K562 (cell line): ENCODE results near the gene DENND6B. TPM values are rescaled to one million over a fixed set of nuclear protein-coding genes. Genes with fewer than 3 reads are reported as not detected.

Experiments
- ATAC-seq: fragments of 200-7000 bp; cut with Tn5 transposase; 3 replicates; pipeline ENCODE4 v1.9.1; 2020; ENCODE audit warnings: moderate library complexity
- BruUV-seq: library from RNA; stranded (reverse); fragments of 400-500 nt; replicated peaks from 2 replicates; lab custom pipeline; 2021; lab: Mats Ljungman, UMichigan
- CTCF ChIA-PET: fragments of 300-600 bp; formaldehyde crosslinking; extraction: SDS; loops from one replicate; lab custom pipeline; 2021; ENCODE audit warnings: low intra/inter-chr PET ratio; lab: Yijun Ruan, JAX
- POLR2A ChIA-PET: fragments of 300-600, 350-650 bp; sonication (Branson Sonifier 250); formaldehyde crosslinking; extraction: SDS; loops from one replicate; lab custom pipeline; 2021; ENCODE audit warnings: antibody characterized with exemption, inconsistent platforms; lab: Yijun Ruan, JAX
- DNase-seq, 4 experiments: peaks; one replicate each; pipeline versions ENCODE4 v3.0.0 to v3.0.0-alpha.2; 2011 to 2018; ENCODE audit warnings: low spot score in 3 of 4, mixed read lengths in 3 of 4; ENCODE audit errors: extremely low read depth in 1 of 4
- FAIRE-seq: peaks from 2 replicates; lab custom pipeline; 2011; peaks lifted over from hg19 to GRCh38; lab: Jason Lieb, UNC
- H2AFZ ChIP-seq: 2 replicates; pipeline ENCODE4 v1.6.0; 2011; ENCODE audit warnings: low read depth, low read length, control low read depth, inconsistent platforms
- H3K27ac ChIP-seq: fragments of 200-600 bp; 3 replicates; pipeline ENCODE4 v1.8.0; 2011; ENCODE audit warnings: low read depth, mild to moderate bottlenecking, control low read depth, inconsistent platforms, low read length, moderate library complexity, mixed read lengths; ENCODE audit errors: extremely low read depth
- H3K27me3 ChIP-seq, 2 experiments: fragments of 300-600 bp in 1 of 2; 2 replicates in 1 of 2; 3 replicates in 1 of 2; pipeline versions ENCODE4 v1.6.0 to v1.8.0; 2011; ENCODE audit warnings: inconsistent platforms in 2 of 2, low read length in 2 of 2, mild to moderate bottlenecking in 1 of 2, mixed read lengths in 1 of 2, moderate library complexity in 1 of 2; ENCODE audit not compliant: control insufficient read depth in 2 of 2, insufficient read depth in 2 of 2
- H3K36me3 ChIP-seq: fragments of 300-600 bp; 3 replicates; pipeline ENCODE4 v1.8.0; 2011; ENCODE audit warnings: mild to moderate bottlenecking, low read length, inconsistent platforms; ENCODE audit not compliant: control insufficient read depth, insufficient read depth
- H3K4me1 ChIP-seq, 2 experiments: fragments of 200-600 bp in 1 of 2; replicated peaks in 1 of 2; 2 replicates in 1 of 2; 3 replicates in 1 of 2; pipeline versions ENCODE4 v1.5.1 to v1.8.0; 2011; ENCODE audit warnings: inconsistent platforms in 2 of 2, low read length in 2 of 2, mild to moderate bottlenecking in 1 of 2, mixed read lengths in 1 of 2, moderate library complexity in 1 of 2; ENCODE audit not compliant: control insufficient read depth in 2 of 2, insufficient read depth in 2 of 2
- H3K4me2 ChIP-seq: 2 replicates; pipeline ENCODE4 v1.6.1; 2011; ENCODE audit warnings: low read length, control low read depth, inconsistent platforms, mixed read lengths; ENCODE audit not compliant: insufficient read depth
- H3K4me3 ChIP-seq: fragments of 200-600 bp; sonication (generic), shearing (Covaris generic); 2 replicates; pipeline ENCODE4 v1.5.1; 2016; ENCODE audit warnings: control low read depth, inconsistent platforms
- H3K79me2 ChIP-seq: fragments of 200-600 bp; 3 replicates; pipeline ENCODE4 v1.8.0; 2011; ENCODE audit warnings: low read length, inconsistent platforms; ENCODE audit not compliant: control insufficient read depth, insufficient read depth
- H3K9ac ChIP-seq, 2 experiments: 2 replicates each; pipeline versions ENCODE4 v1.6.0 to v1.6.1; 2011; ENCODE audit warnings: low read depth in 2 of 2, low read length in 2 of 2, control low read depth in 1 of 2, inconsistent platforms in 1 of 2, mild to moderate bottlenecking in 1 of 2, mixed read lengths in 1 of 2; ENCODE audit not compliant: insufficient read depth in 1 of 2
- H3K9me1 ChIP-seq: one replicate; pipeline ENCODE4 v1.6.0; 2011; ENCODE audit warnings: inconsistent platforms, mild to moderate bottlenecking, low read length, moderate library complexity; ENCODE audit not compliant: control insufficient read depth, insufficient read depth
- H3K9me3 ChIP-seq: replicated peaks from 2 replicates; pipeline ENCODE4 v1.5.1; 2011; ENCODE audit warnings: low read depth, low read length, inconsistent platforms; ENCODE audit not compliant: control insufficient read depth, insufficient read depth
- H4K20me1 ChIP-seq: replicated peaks from 2 replicates; pipeline ENCODE4 v1.6.1; 2011; ENCODE audit warnings: low read length, inconsistent platforms, mixed read lengths; ENCODE audit not compliant: control insufficient read depth, insufficient read depth
- CBX1 ChIP-seq: sonication (generic); IDR thresholded peaks from 2 replicates; pipeline ENCODE4 v1.6.1; 2016; ENCODE audit warnings: antibody characterized with exemption, low read depth, mild to moderate bottlenecking
- CBX5 ChIP-seq: IDR thresholded peaks from 2 replicates; pipeline ENCODE4 v1.6.1; 2014; ENCODE audit warnings: low read depth, borderline replicate concordance
- CCAR2 ChIP-seq: fragments of 200-400 bp; formaldehyde crosslinking; IDR thresholded peaks from 2 replicates; pipeline ENCODE4 v1.6.1; 2017; ENCODE audit warnings: mild to moderate bottlenecking, low read depth, low read length
- CLOCK ChIP-seq: fragments of 250-450 bp; sonication (Bioruptor Pico); IDR thresholded peaks from 2 replicates; pipeline ENCODE4 v1.4.0; 2020; ENCODE audit warnings: mild to moderate bottlenecking, moderate library complexity, borderline replicate concordance
- CXXC5 ChIP-seq: fragments of 250-450 bp; sonication (Bioruptor Pico); IDR thresholded peaks from 2 replicates; pipeline ENCODE4 v1.8.0; 2022; ENCODE audit warnings: inconsistent platforms, mild to moderate bottlenecking, moderate library complexity
- HLTF ChIP-seq: fragments of 450-650 bp; IDR thresholded peaks from 2 replicates; pipeline ENCODE4 v1.6.1; 2016
- KDM4B ChIP-seq, 2 experiments: fragments of 450-650 bp in 1 of 2; sonication (generic) in 1 of 2; IDR thresholded peaks; 2 replicates each; pipeline ENCODE4 v1.6.1; 2016 to 2017; ENCODE audit warnings: borderline replicate concordance in 2 of 2, antibody characterized with exemption in 1 of 2, low read depth in 1 of 2, mild to moderate bottlenecking in 1 of 2
- MBD2 ChIP-seq: sonication (generic); IDR thresholded peaks from 2 replicates; pipeline ENCODE4 v1.6.1; 2016; ENCODE audit warnings: low read depth, borderline replicate concordance
- RBFOX2 ChIP-seq: fragments of 200-400 bp; formaldehyde crosslinking; IDR thresholded peaks from 2 replicates; pipeline ENCODE4 v1.6.1; 2017; ENCODE audit warnings: low read depth, mild to moderate bottlenecking, low read length, moderate library complexity
- ZC3H11A ChIP-seq: IDR thresholded peaks from 2 replicates; pipeline ENCODE4 v1.6.1; 2012; ENCODE audit warnings: low read depth, low read length, improper control_type of control experiment
- ZFP1 ChIP-seq: fragments of 450-650 bp; formaldehyde crosslinking; IDR thresholded peaks from 2 replicates; pipeline ENCODE4 v1.4.0; 2020; ENCODE audit warnings: mild to moderate bottlenecking, mixed read lengths
- ZFX ChIP-seq: sonication (generic); formaldehyde crosslinking; IDR thresholded peaks from 2 replicates; pipeline ENCODE4 v1.8.0; 2022; ENCODE audit warnings: mild to moderate bottlenecking, missing genetic modification reagents, moderate library complexity
- ZNF212 ChIP-seq: fragments of 450-650 bp; formaldehyde crosslinking; IDR thresholded peaks from 2 replicates; pipeline ENCODE4 v1.4.0; 2020; ENCODE audit warnings: mild to moderate bottlenecking
- ZNF324 ChIP-seq: fragments of 250-450 bp; sonication (Bioruptor Pico); IDR thresholded peaks from 2 replicates; pipeline ENCODE4 v1.4.0; 2020; ENCODE audit warnings: mild to moderate bottlenecking
- ZNF449 ChIP-seq: fragments of 250-450 bp; sonication (Bioruptor Pico); IDR thresholded peaks from 2 replicates; pipeline ENCODE4 v1.8.0; 2022; ENCODE audit warnings: moderate library complexity, mild to moderate bottlenecking, inconsistent platforms
- ZNF707 ChIP-seq: fragments of 250-450 bp; sonication (Bioruptor Pico); conservative IDR thresholded peaks from 2 replicates; pipeline ENCODE4 v1.8.0; 2022; ENCODE audit warnings: inconsistent platforms, mild to moderate bottlenecking, moderate library complexity
- WGBS: fragments of 100-300 bp; shearing (Covaris generic); methylation state at CpG from one replicate; pipeline ENCODE4 v1.1.6; 2016; ENCODE audit warnings: low coverage, mixed read lengths; ENCODE audit not compliant: insufficient coverage; ENCODE audit errors: missing lambda C conversion rate; 5-methylcytosine and 5-hydroxymethylcytosine counted together
- in situ Hi-C: fragments of 300-500 bp; cut with MboI; formaldehyde crosslinking; loops from 4 replicates; pipeline ENCODE4 v1.15.0; 2018; ENCODE audit warnings: inconsistent platforms, mixed read lengths
- intact Hi-C: fragments of 100-400 bp; cut with micrococcal nuclease; formaldehyde crosslinking; loops from 2 replicates; pipeline ENCODE4 v1.14.2; 2022
- polyA plus RNA-seq, 8 experiments: library from polyadenylated mRNA; depleted of rRNA in 4 of 8; stranded (reverse) in 5 of 8; unstranded in 3 of 8; fragments of >200 nt; fragmentation: Nextera tagmentation in 2 of 8; fragmentation: Illumina TruSeq in 1 of 8; extraction: Ambion mirVana in 2 of 8; extraction: Trizol in 1 of 8; gene quantifications; 2 replicates each; pipeline versions ENCODE4 v1.2.1 to v1.2.3, GENCODE V29; 2011 to 2014; ENCODE audit warnings: inconsistent platforms in 1 of 8, missing spikeins in 1 of 8
- total RNA-seq, 7 experiments: library from RNA; depleted of rRNA in 6 of 7; stranded (reverse); fragments of >200 nt in 6 of 7; fragmentation: Illumina TruSeq in 2 of 7; extraction: Trizol in 2 of 7; gene quantifications; 2 replicates each; pipeline versions ENCODE4 v1.2.1 to v1.2.3, GENCODE V29; 2011 to 2021; ENCODE audit warnings: low replicate concordance in 1 of 7

Gene DENND6B
- total and polyA plus RNA-seq, 9 of the 15 experiments (the other 6 are each of a cell fraction or from before 2014, with no cell fraction given) = 0.07 to 3.7 (median 1.5) TPM

GRCh38 chr22:50315289-50316113 lies 11.3 kb downstream of the DENND6B start (continued):
- TF ChIP-seq CLOCK (CRISPR knock-in tag) (no peak), ZC3H11A (no peak), HLTF (no peak), KDM4B (IDR thresholded peaks at IDR 0.05; ENCODE audit: borderline replicate concordance in 2 of 2, low read depth in 1 of 2) (no peak)

GRCh38 chr22:50314455-50315288 lies 12.1 kb downstream of the DENND6B start:
- CTCF ChIA-PET = no interaction called here
- ATAC-seq (peak; percentile 92), FAIRE-seq (peak; percentile 93), DNase-seq (peak; percentile 52 to 87 (median 60))
- in situ Hi-C loops (no loop called here), intact Hi-C loops (no loop called here)
- Histone ChIP-seq H3K4me1 (peaks cover 22 to 81% of the 10 kb centered on the region in 2 experiments; a peak in 4 of 5 replicates), H3K9ac (peak overlapping the region; percentile 23 to 88; a peak in 3 of 4 replicates), H3K4me2 (peak overlapping the region; percentile 81), H3K27ac (peak overlapping the region; percentile 64), H2AFZ (peak overlapping the region; percentile 75), H3K9me1 (no peaks in the 10 kb centered on the region), H3K79me2 (no peaks in the 10 kb centered on the region), H4K20me1 (no peaks in the 10 kb centered on the region), H3K4me3 (peak overlapping the region; percentile 7; the same call in 1 of the 2 replicates), H3K36me3 (no peaks in the 10 kb centered on the region), H3K27me3 (no peaks in the 10 kb centered on the region), H3K9me3 (no peaks in the 10 kb centered on the region)
- POLR2A ChIA-PET = no interaction called here
- BruUV-seq = no TSS peak
- WGBS = 15% methylated on average over 25 of the region's 33 CpGs
- TF ChIP-seq ZNF212 (CRISPR knock-in tag) (no peak), RBFOX2 (peak; percentile 58), MBD2 (no peak), CCAR2 (no peak), ZFX (CRISPR knock-in tag) (peak; percentile 31; the same call in 1 of the 2 replicates), CBX1 (no peak), CXXC5 (CRISPR knock-in tag) (peak; percentile 50), ZNF707 (CRISPR knock-in tag) (no peak), ZFP1 (CRISPR knock-in tag) (no peak), ZNF324 (no peak), ZNF449 (CRISPR knock-in tag) (no peak), CBX5 (no peak)
